Cardiac fibroblast (primary cell): ENCODE results near the gene SLC27A2.

Source experiments
- DNase-seq, 2 donors: peaks; one replicate each; pipeline versions ENCODE4 v3.0.0 to v3.0.0-alpha.2; 2010; ENCODE audit warnings: low read depth in 2 of 2
- H3K4me3 ChIP-seq, 2 donors: replicated peaks in 1 of 2; 1 replicate in 1 of 2; 2 replicates in 1 of 2; pipeline ENCODE4 v1.5.1; 2011; ENCODE audit warnings: low read depth in 2 of 2, low read length in 2 of 2, mild to moderate bottlenecking in 2 of 2, moderate library complexity in 1 of 2
- CTCF ChIP-seq: IDR thresholded peaks from one replicate; pipeline ENCODE4 v1.5.1; 2011; ENCODE audit warnings: low read depth, mild to moderate bottlenecking, low read length, inconsistent platforms

SLC27A2 gene

GRCh38 chr15:50225938-50226337 is 43.9 kb downstream of the SLC27A2 start:
- no peak for TF ChIP-seq CTCF
- DNase-seq, result no peak
- no peak overlapping the region for H3K4me3 ChIP-seq

DNA sequence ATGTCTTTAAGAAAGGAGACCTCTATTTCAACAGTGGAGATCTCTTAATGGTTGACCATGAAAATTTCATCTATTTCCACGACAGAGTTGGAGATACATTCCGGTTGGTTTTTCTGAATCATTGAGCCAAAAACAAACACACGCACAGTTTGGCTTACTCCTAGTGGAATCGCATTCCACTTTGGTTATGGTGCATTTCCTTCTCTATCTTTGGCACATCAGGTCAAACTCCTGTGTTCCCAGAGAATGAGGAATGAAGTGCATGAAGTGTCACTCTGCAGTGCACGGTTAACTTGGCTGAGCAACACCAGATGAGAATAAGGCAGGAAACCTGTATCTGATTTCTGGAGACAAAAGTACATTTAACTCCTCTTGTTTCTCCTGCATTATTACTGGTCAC is 45.1 kb downstream of the SLC27A2 start:
- no peak overlapping the region for H3K4me3 ChIP-seq
- peak in 1 of 2 donors; percentile 41 for DNase-seq
- no peak for TF ChIP-seq CTCF

- TF ChIP-seq CTCF, result no peak
- DNase-seq, result no peak
- no peak overlapping the region for H3K4me3 ChIP-seq
These were observed 46.9 kb downstream of the SLC27A2 start for GRCh38 chr15:50228866-50229265.

GRCh38 chr15:50229336-50229735 is 47.3 kb downstream of the SLC27A2 start:
- H3K4me3 ChIP-seq, result no peak overlapping the region
- no peak for TF ChIP-seq CTCF
- no peak for DNase-seq

DNA sequence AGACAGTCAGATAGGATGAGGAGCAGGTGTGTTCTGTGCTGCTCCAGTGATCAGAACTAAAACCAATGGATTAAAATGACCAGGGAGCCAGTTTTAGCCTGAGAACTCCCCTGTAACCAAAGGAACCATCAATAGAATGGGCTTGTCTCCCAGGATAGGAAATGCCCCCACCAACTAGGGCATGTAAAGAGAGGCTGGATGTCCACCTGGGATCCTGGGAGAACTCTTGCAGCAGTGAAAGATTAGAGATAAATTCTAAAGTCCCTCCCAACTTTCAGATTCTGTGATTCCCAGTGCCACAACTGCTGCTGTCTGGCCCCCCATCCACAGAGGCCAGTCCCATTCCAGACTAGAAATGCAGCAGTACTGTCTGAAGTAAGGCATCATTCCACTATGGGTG is 49.8 kb downstream of the SLC27A2 start:
- no peak for DNase-seq
- no peak for TF ChIP-seq CTCF
- H3K4me3 ChIP-seq, result no peak overlapping the region

GRCh38 chr15:50232791-50233190 is 50.8 kb downstream of the SLC27A2 start:
- DNase-seq, result no peak
- TF ChIP-seq CTCF, result no peak

DNA sequence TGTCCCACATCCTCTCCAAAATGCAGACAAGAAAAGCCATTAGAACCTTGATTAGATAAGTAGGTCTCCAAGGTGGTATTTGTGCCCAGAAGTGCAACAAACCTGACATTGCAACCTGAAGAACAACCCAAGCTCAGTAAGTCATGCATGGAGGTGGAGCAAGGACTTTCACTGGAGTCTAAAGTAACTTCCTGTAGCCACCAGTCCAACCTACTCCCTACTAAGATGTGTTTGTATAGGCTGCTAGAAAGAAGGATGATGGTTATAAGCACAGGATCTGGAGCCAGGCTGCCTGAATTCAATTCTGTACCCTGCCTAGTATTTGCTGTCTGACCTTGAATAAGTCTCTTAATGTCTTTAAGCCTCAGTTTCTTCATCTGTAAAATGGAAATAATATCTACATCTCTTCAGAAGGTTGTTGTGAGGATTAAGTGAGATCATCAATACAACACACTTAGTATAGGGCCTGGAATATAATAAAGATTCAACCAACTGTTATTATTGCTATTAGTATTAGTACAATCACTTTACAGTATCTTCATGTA is 51.3 kb downstream of the SLC27A2 start:
- DNase-seq, result no peak
- H3K4me3 ChIP-seq, result no peak overlapping the region
- no peak for TF ChIP-seq CTCF

More at GRCh38 chr15:50232791-50233190, 50.8 kb downstream of the SLC27A2 start:
- H3K4me3 ChIP-seq, result no peak overlapping the region
